ENCODE measurements around the gene EYA2. TPM values are rescaled to one million over a fixed set of nuclear protein-coding genes. Genes with fewer than 3 reads are reported as not detected.

Gene EYA2
- total RNA-seq, 1 experiment from 2014 or later: 0.74 TPM

DNA sequence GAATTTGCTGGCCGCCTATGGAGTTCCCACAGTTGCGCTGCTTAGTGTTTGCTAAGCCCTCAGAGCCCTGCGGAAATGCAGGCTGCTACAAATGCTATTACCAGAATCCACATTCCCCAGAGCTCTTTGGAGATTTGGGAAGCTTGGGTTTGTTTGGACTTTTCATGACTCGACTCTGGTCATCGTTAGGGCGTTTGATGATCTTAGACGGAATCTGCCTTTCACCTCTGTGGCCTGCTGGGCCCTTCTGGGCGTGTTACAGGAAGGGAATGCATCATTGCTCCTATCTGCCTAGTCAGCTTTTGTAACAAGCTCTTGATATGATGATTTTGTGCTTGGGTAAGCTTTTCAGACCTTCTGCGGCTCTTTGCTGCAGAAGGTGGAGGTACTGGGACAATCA, 50.8 kb downstream of the EYA2 start:
- Histone ChIP-seq H3K79me1 (ENCODE audit: insufficient read depth, low read depth, low read length, poor library complexity, severe bottlenecking) (no peaks in the 10 kb centered on the region), H2AK5ac (ENCODE audit: insufficient read length, low read length) (no peak overlapping the region), H2BK15ac (ENCODE audit: low read depth, low read length) (no peak overlapping the region), H3K56ac (ENCODE audit: insufficient read length, low read depth, low read length) (no peak overlapping the region), H4K20me1 (ENCODE audit: control insufficient read depth, insufficient read depth, insufficient read length) (no peaks in the 10 kb centered on the region), H3K4me2 (ENCODE audit: insufficient read depth, insufficient read length, low read length) (no peak overlapping the region), H4K8ac (replicated peaks; ENCODE audit: insufficient read length, low read depth, low read length) (no peak overlapping the region), H2BK5ac (ENCODE audit: insufficient read length, low read length) (no peak overlapping the region), H2BK120ac (ENCODE audit: low read depth, low read length, poor library complexity, severe bottlenecking) (no peak overlapping the region), H4K91ac (ENCODE audit: insufficient read length, low read depth, low read length) (no peak overlapping the region), H3K4ac (ENCODE audit: low read depth, low read length) (no peak overlapping the region), H3K4me1 (ENCODE audit: insufficient read depth, low read length) (no peaks in the 10 kb centered on the region), H3K18ac (ENCODE audit: insufficient read length, low read depth, low read length) (no peak overlapping the region), H4K5ac (ENCODE audit: insufficient read length, low read depth, low read length) (no peak overlapping the region), H3K27ac (ENCODE audit: insufficient read length, low read depth, low read length) (no peak overlapping the region), H3K79me2 (ENCODE audit: insufficient read depth, low read length) (no peaks in the 10 kb centered on the region), H2BK12ac (ENCODE audit: insufficient read length, low read depth, low read length) (no peak overlapping the region), H3K27me3 (ENCODE audit: insufficient read depth, low read length) (no peaks in the 10 kb centered on the region; the same call in 1 of the 2 replicates), H3K9ac (ENCODE audit: extremely low read depth, insufficient read length, low read length) (no peak overlapping the region), H3K23ac (ENCODE audit: insufficient read length, low read depth, low read length) (no peak overlapping the region), H2AFZ (ENCODE audit: low read length) (no peak overlapping the region), H3K23me2 (ENCODE audit: insufficient read length, low read depth, low read length, poor library complexity, severe bottlenecking) (no peaks in the 10 kb centered on the region), H3K14ac (ENCODE audit: insufficient read depth, low read length) (no peak overlapping the region), H2BK20ac (ENCODE audit: low read depth, low read length, poor library complexity, severe bottlenecking) (no peak overlapping the region), H3K9me3 (ENCODE audit: control insufficient read depth, low read depth, low read length) (no peaks in the 10 kb centered on the region), H3T11ph (ENCODE audit: low read length) (no peak overlapping the region)
- Mint-ChIP-seq H3K4me3 (no peak overlapping the region), H3K27ac (peak overlapping the region; percentile 22 to 57 (median 44); a peak in 3 of 7 replicates), H3K27me3 (ENCODE audit: low read depth) (no peaks in the 10 kb centered on the region), H3K4me1 (peaks cover 10 to 11% of the 10 kb centered on the region in 2 experiments), H3K36me3 (ENCODE audit: insufficient read depth in 1 of 3, low read depth in 3 of 3) (no peaks in the 10 kb centered on the region), H3K9me3 (no peaks in the 10 kb centered on the region; a peak in 1 of 5 replicates)
- TF ChIP-seq, protein P1, sequence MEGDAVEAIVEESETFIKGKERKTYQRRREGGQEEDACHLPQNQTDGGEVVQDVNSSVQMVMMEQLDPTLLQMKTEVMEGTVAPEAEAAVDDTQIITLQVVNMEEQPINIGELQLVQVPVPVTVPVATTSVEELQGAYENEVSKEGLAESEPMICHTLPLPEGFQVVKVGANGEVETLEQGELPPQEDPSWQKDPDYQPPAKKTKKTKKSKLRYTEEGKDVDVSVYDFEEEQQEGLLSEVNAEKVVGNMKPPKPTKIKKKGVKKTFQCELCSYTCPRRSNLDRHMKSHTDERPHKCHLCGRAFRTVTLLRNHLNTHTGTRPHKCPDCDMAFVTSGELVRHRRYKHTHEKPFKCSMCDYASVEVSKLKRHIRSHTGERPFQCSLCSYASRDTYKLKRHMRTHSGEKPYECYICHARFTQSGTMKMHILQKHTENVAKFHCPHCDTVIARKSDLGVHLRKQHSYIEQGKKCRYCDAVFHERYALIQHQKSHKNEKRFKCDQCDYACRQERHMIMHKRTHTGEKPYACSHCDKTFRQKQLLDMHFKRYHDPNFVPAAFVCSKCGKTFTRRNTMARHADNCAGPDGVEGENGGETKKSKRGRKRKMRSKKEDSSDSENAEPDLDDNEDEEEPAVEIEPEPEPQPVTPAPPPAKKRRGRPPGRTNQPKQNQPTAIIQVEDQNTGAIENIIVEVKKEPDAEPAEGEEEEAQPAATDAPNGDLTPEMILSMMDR (conservative IDR thresholded peaks at IDR 0.05): no peak
- WGBS (ENCODE audit: extremely low coverage, insufficient read length, low lambda C conversion rate): no CpG with 5 or more reads among the region's 9 CpGs
- DNase-seq: no peak
